ENCODE data around the gene ATP9B. TPM values are rescaled to one million over a fixed set of nuclear protein-coding genes. Genes with fewer than 3 reads are reported as not detected.

ATP9B gene
- total RNA-seq, 1 donor: 29.3 TPM

- Histone ChIP-seq H3K4me3 (ENCODE audit: insufficient read depth, low read length) (no peak overlapping the region), H4K20me1 (ENCODE audit: insufficient read depth, low read length) (no peaks in the 10 kb centered on the region), H3K27me3 (ENCODE audit: insufficient read depth, low read length) (no peaks in the 10 kb centered on the region), H3K4me1 (ENCODE audit: insufficient read depth, low read length) (no peaks in the 10 kb centered on the region), H3K36me3 (ENCODE audit: insufficient read depth, low read length) (no peaks in the 10 kb centered on the region), H3K27ac (ENCODE audit: low read depth, low read length) (no peak overlapping the region), H2AFZ (ENCODE audit: low read length) (no peak overlapping the region), H3K79me2 (ENCODE audit: insufficient read depth, low read length) (no peaks in the 10 kb centered on the region), H3K4me2 (ENCODE audit: insufficient read depth, low read length) (no peak overlapping the region), H3K9me3 (ENCODE audit: low read depth, low read length) (no peaks in the 10 kb centered on the region)
- no peak for DNase-seq (ENCODE audit: insufficient read length, low spot score, missing footprints)
- TF ChIP-seq CTCF (IDR thresholded peaks at IDR 0.05; ENCODE audit: extremely low read depth, low read depth, low read length): no peak
Observed at GRCh38 chr18:79229431-79229830, 160.2 kb downstream of the ATP9B start.

GRCh38 chr18:79234438-79234837 is 165.2 kb downstream of the ATP9B start:
- H3K27me3 ChIP-seq (ENCODE audit: insufficient read depth, low read length): no peaks in the 10 kb centered on the region
- no peaks in the 10 kb centered on the region for H3K4me1 ChIP-seq (ENCODE audit: insufficient read depth, low read length)
- no peaks in the 10 kb centered on the region for H4K20me1 ChIP-seq (ENCODE audit: insufficient read depth, low read length)
- no peak for TF ChIP-seq CTCF (IDR thresholded peaks at IDR 0.05; ENCODE audit: extremely low read depth, low read depth, low read length)
- no peaks in the 10 kb centered on the region for H3K36me3 ChIP-seq (ENCODE audit: insufficient read depth, low read length)
- DNase-seq (ENCODE audit: insufficient read length, low spot score, missing footprints): no peak
- no peak overlapping the region for H3K4me2 ChIP-seq (ENCODE audit: insufficient read depth, low read length)
- no peaks in the 10 kb centered on the region for H3K9me3 ChIP-seq (ENCODE audit: low read depth, low read length)
- no peaks in the 10 kb centered on the region for H3K79me2 ChIP-seq (ENCODE audit: insufficient read depth, low read length)
- no peak overlapping the region for H3K4me3 ChIP-seq (ENCODE audit: insufficient read depth, low read length)
- no peak overlapping the region for H2AFZ ChIP-seq (ENCODE audit: low read length)
- no peak overlapping the region for H3K27ac ChIP-seq (ENCODE audit: low read depth, low read length)

GRCh38 chr18:79239631-79240030 is 170.4 kb downstream of the ATP9B start:
- Histone ChIP-seq H2AFZ (ENCODE audit: low read length) (no peak overlapping the region), H3K27me3 (ENCODE audit: insufficient read depth, low read length) (no peaks in the 10 kb centered on the region), H4K20me1 (ENCODE audit: insufficient read depth, low read length) (no peaks in the 10 kb centered on the region), H3K4me2 (ENCODE audit: insufficient read depth, low read length) (no peak overlapping the region), H3K9me3 (ENCODE audit: low read depth, low read length) (no peaks in the 10 kb centered on the region), H3K79me2 (ENCODE audit: insufficient read depth, low read length) (no peaks in the 10 kb centered on the region), H3K36me3 (ENCODE audit: insufficient read depth, low read length) (no peaks in the 10 kb centered on the region), H3K4me3 (ENCODE audit: insufficient read depth, low read length) (no peak overlapping the region), H3K27ac (ENCODE audit: low read depth, low read length) (no peak overlapping the region), H3K4me1 (ENCODE audit: insufficient read depth, low read length) (no peaks in the 10 kb centered on the region)
- TF ChIP-seq CTCF (IDR thresholded peaks at IDR 0.05; ENCODE audit: extremely low read depth, low read depth, low read length): no peak
- DNase-seq (ENCODE audit: insufficient read length, low spot score, missing footprints): no peak

GRCh38 chr18:79241755-79242154 is 172.6 kb downstream of the ATP9B start:
- no peaks in the 10 kb centered on the region for H4K20me1 ChIP-seq (ENCODE audit: insufficient read depth, low read length)
- no peaks in the 10 kb centered on the region for H3K27me3 ChIP-seq (ENCODE audit: insufficient read depth, low read length)
- H3K79me2 ChIP-seq (ENCODE audit: insufficient read depth, low read length): no peaks in the 10 kb centered on the region
- H3K36me3 ChIP-seq (ENCODE audit: insufficient read depth, low read length): no peaks in the 10 kb centered on the region
- no peak overlapping the region for H2AFZ ChIP-seq (ENCODE audit: low read length)
- no peak overlapping the region for H3K4me2 ChIP-seq (ENCODE audit: insufficient read depth, low read length)
- H3K4me1 ChIP-seq (ENCODE audit: insufficient read depth, low read length): no peaks in the 10 kb centered on the region
- no peak for TF ChIP-seq CTCF (IDR thresholded peaks at IDR 0.05; ENCODE audit: extremely low read depth, low read depth, low read length)
- no peak overlapping the region for H3K4me3 ChIP-seq (ENCODE audit: insufficient read depth, low read length)
- H3K27ac ChIP-seq (ENCODE audit: low read depth, low read length): no peak overlapping the region
- no peaks in the 10 kb centered on the region for H3K9me3 ChIP-seq (ENCODE audit: low read depth, low read length)
- DNase-seq (ENCODE audit: insufficient read length, low spot score, missing footprints): no peak

Data from osteoblast (primary cell).